Embryonic facial prominence (tissue), 1 donor: ENCODE measurements around the gene LRMDA.

ENCODE experiments used
- DNase-seq: peaks from one replicate; pipeline ENCODE4 v3.0.0-alpha.2; 2016; ENCODE audit errors: extremely low spot score

The LRMDA gene

GRCh38 chr10:76160446-76161300, 729.2 kb downstream of the LRMDA start:
- DNase-seq = no peak

- no peak for DNase-seq
Measured at GRCh38 chr10:76161301-76161582, 729.8 kb downstream of the LRMDA start.

GRCh38 chr10:76168437-76168836, 737.0 kb downstream of the LRMDA start:
- no peak for DNase-seq

GRCh38 chr10:76169246-76169645, 737.8 kb downstream of the LRMDA start:
- no peak for DNase-seq

GRCh38 chr10:76172020-76172419, 740.6 kb downstream of the LRMDA start:
- DNase-seq = no peak

GRCh38 chr10:76175533-76176165, 744.2 kb downstream of the LRMDA start:
- DNase-seq = no peak

GRCh38 chr10:76176166-76176550, 744.7 kb downstream of the LRMDA start:
- no peak for DNase-seq

GRCh38 chr10:76177936-76178335, 746.5 kb downstream of the LRMDA start:
- no peak for DNase-seq

- DNase-seq = no peak
Measured at GRCh38 chr10:76178532-76179292, 747.3 kb downstream of the LRMDA start.

- no peak for DNase-seq
Measured at GRCh38 chr10:76179806-76180205, 748.4 kb downstream of the LRMDA start.

- no peak for DNase-seq
Measured at GRCh38 chr10:76184647-76185046, 753.2 kb downstream of the LRMDA start.

- DNase-seq = no peak
Measured at GRCh38 chr10:76185471-76186301, 754.3 kb downstream of the LRMDA start.

- DNase-seq = no peak
Measured at GRCh38 chr10:76188216-76188615, 756.8 kb downstream of the LRMDA start.

- DNase-seq = peak; percentile 37
Measured at GRCh38 chr10:76190634-76191270, 759.3 kb downstream of the LRMDA start.

GRCh38 chr10:76191336-76191735, 759.9 kb downstream of the LRMDA start:
- DNase-seq = no peak

- no peak for DNase-seq
Measured at GRCh38 chr10:76192151-76192550, 760.7 kb downstream of the LRMDA start.

GRCh38 chr10:76192694-76193320, 761.4 kb downstream of the LRMDA start:
- DNase-seq = no peak

- no peak for DNase-seq
Measured at GRCh38 chr10:76195654-76196390, 764.4 kb downstream of the LRMDA start.

GRCh38 chr10:76197293-76197692, 765.9 kb downstream of the LRMDA start:
- DNase-seq = no peak
